ENCODE results near the gene MAST4.

DNA sequence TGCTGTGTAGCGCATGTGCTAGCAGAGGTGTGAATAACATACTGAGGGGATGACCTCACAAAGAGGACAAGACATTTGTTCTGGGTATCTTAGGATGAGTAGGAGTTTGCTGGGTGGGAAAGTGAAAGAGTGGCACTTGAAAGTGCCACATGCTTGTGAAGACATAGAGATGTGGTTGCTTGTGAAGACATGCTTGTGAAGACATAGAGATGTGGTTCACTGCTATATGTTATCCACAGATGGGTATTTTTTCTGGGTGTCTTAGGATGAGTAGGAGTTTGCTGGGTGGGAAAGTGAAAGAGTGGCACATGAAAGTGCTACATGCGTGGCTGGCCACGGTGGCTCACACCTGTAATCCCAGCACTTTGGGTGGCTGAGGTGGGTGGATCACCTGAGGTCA is 63.6 kb downstream of the MAST4 start:
- TF ChIP-seq, protein P1, sequence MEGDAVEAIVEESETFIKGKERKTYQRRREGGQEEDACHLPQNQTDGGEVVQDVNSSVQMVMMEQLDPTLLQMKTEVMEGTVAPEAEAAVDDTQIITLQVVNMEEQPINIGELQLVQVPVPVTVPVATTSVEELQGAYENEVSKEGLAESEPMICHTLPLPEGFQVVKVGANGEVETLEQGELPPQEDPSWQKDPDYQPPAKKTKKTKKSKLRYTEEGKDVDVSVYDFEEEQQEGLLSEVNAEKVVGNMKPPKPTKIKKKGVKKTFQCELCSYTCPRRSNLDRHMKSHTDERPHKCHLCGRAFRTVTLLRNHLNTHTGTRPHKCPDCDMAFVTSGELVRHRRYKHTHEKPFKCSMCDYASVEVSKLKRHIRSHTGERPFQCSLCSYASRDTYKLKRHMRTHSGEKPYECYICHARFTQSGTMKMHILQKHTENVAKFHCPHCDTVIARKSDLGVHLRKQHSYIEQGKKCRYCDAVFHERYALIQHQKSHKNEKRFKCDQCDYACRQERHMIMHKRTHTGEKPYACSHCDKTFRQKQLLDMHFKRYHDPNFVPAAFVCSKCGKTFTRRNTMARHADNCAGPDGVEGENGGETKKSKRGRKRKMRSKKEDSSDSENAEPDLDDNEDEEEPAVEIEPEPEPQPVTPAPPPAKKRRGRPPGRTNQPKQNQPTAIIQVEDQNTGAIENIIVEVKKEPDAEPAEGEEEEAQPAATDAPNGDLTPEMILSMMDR (IDR thresholded peaks at IDR 0.05) = no peak
- TF ChIP-seq POLR2A (IDR thresholded peaks at IDR 0.05) = no peak

All from tibial nerve (tissue), 3 donors.